ENCODE data around the gene PTPN12.

- TF ChIP-seq, protein P1, sequence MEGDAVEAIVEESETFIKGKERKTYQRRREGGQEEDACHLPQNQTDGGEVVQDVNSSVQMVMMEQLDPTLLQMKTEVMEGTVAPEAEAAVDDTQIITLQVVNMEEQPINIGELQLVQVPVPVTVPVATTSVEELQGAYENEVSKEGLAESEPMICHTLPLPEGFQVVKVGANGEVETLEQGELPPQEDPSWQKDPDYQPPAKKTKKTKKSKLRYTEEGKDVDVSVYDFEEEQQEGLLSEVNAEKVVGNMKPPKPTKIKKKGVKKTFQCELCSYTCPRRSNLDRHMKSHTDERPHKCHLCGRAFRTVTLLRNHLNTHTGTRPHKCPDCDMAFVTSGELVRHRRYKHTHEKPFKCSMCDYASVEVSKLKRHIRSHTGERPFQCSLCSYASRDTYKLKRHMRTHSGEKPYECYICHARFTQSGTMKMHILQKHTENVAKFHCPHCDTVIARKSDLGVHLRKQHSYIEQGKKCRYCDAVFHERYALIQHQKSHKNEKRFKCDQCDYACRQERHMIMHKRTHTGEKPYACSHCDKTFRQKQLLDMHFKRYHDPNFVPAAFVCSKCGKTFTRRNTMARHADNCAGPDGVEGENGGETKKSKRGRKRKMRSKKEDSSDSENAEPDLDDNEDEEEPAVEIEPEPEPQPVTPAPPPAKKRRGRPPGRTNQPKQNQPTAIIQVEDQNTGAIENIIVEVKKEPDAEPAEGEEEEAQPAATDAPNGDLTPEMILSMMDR (IDR thresholded peaks at IDR 0.05): no peak
- TF ChIP-seq EZH2 (IDR thresholded peaks at IDR 0.05) (no peak), EZH2phosphoT487 (IDR thresholded peaks at IDR 0.05) (no peak)
Observed at GRCh38 chr7:77566421-77566820, 29.3 kb downstream of the PTPN12 start.

Measured in neural progenitor cell (in vitro differentiated cells).